ENCODE results near the gene DNA2.

- no peak for TF ChIP-seq CTCF (IDR thresholded peaks at IDR 0.05)
- no peak for TF ChIP-seq POLR2AphosphoS5 (IDR thresholded peaks at IDR 0.05; ENCODE audit: low read depth, low read length)
These were observed 105.2 kb downstream of the DNA2 start for GRCh38 chr10:68366600-68366999.
